ENCODE data around the gene BAIAP2.

GRCh38 chr17:81002409-81003361, 32.3 kb upstream of the BAIAP2 start:
- TF ChIP-seq CTCF (IDR thresholded peaks at IDR 0.05; ENCODE audit: insufficient read depth, low read length, poor library complexity, severe bottlenecking) (no peak), EZH2phosphoT487 (conservative IDR thresholded peaks at IDR 0.05; ENCODE audit: low read length) (no peak)

All from SU-DHL-6 (cell line).